ENCODE data around the gene COBLL1. TPM values are rescaled to one million over a fixed set of nuclear protein-coding genes. Genes with fewer than 3 reads are reported as not detected.

Gene COBLL1
- total RNA-seq, 1 donor from 2014 or later: 18.6 TPM

- Histone ChIP-seq H3K4me3 (ENCODE audit: insufficient read depth, low read depth, low read length) (no peak overlapping the region), H3K27me3 (ENCODE audit: insufficient read depth, low read length) (no peaks in the 10 kb centered on the region), H3K9me3 (ENCODE audit: insufficient read depth, low read depth, low read length) (no peaks in the 10 kb centered on the region), H4K20me1 (ENCODE audit: insufficient read depth, low read length) (no peaks in the 10 kb centered on the region), H3K36me3 (ENCODE audit: insufficient read depth, low read length) (no peaks in the 10 kb centered on the region), H3K79me2 (ENCODE audit: insufficient read depth, low read length) (no peaks in the 10 kb centered on the region), H3K27ac (ENCODE audit: low read depth, low read length) (no peak overlapping the region), H2AFZ (ENCODE audit: low read depth, low read length) (no peak overlapping the region), H3K4me1 (ENCODE audit: insufficient read depth, low read length) (peaks cover 3% of the 10 kb centered on the region), H3K9ac (ENCODE audit: low read length) (no peak overlapping the region), H3K4me2 (ENCODE audit: low read length) (no peak overlapping the region)
- Mint-ChIP-seq H3K36me3 (ENCODE audit: low read depth, unreplicated experiment) (no peaks in the 10 kb centered on the region), H3K27me3 (ENCODE audit: low read depth, unreplicated experiment) (no peaks in the 10 kb centered on the region), H3K4me3 (ENCODE audit: unreplicated experiment) (no peak overlapping the region), H3K9me3 (ENCODE audit: unreplicated experiment) (no peaks in the 10 kb centered on the region), H3K27ac (ENCODE audit: unreplicated experiment) (no peak overlapping the region), H3K4me1 (ENCODE audit: low read depth, unreplicated experiment) (peaks cover 15% of the 10 kb centered on the region)
- TF ChIP-seq EZH2 (IDR thresholded peaks at IDR 0.05; ENCODE audit: insufficient read depth, low read length): no peak
- no peak for TF ChIP-seq CTCF (IDR thresholded peaks at IDR 0.05; ENCODE audit: insufficient read depth, low read depth, low read length)
- DNase-seq (ENCODE audit: low read depth) (no peak), FAIRE-seq (no peak)
Measured at GRCh38 chr2:164703915-164704706, 137.5 kb downstream of the COBLL1 start.

- no peak for DNase-seq (ENCODE audit: low read depth)
- H2AFZ ChIP-seq (ENCODE audit: low read depth, low read length): no peak overlapping the region
- TF ChIP-seq CTCF (IDR thresholded peaks at IDR 0.05; ENCODE audit: insufficient read depth, low read depth, low read length) (no peak), EZH2 (IDR thresholded peaks at IDR 0.05; ENCODE audit: insufficient read depth, low read length) (no peak)
- H3K4me3 ChIP-seq (ENCODE audit: insufficient read depth, low read depth, low read length): no peak overlapping the region
- no peaks in the 10 kb centered on the region for H3K79me2 ChIP-seq (ENCODE audit: insufficient read depth, low read length)
- H3K4me1 ChIP-seq (ENCODE audit: insufficient read depth, low read length): no peaks in the 10 kb centered on the region
- Mint-ChIP-seq H3K9me3 (ENCODE audit: unreplicated experiment) (no peaks in the 10 kb centered on the region), H3K27me3 (ENCODE audit: low read depth, unreplicated experiment) (no peaks in the 10 kb centered on the region), H3K36me3 (ENCODE audit: low read depth, unreplicated experiment) (no peaks in the 10 kb centered on the region), H3K27ac (ENCODE audit: unreplicated experiment) (no peak overlapping the region), H3K4me1 (ENCODE audit: low read depth, unreplicated experiment) (peaks cover 5% of the 10 kb centered on the region), H3K4me3 (ENCODE audit: unreplicated experiment) (no peak overlapping the region)
- H3K9me3 ChIP-seq (ENCODE audit: insufficient read depth, low read depth, low read length): no peaks in the 10 kb centered on the region
- no peak overlapping the region for H3K4me2 ChIP-seq (ENCODE audit: low read length)
- no peaks in the 10 kb centered on the region for H3K36me3 ChIP-seq (ENCODE audit: insufficient read depth, low read length)
- no peak for FAIRE-seq
- H3K27ac ChIP-seq (ENCODE audit: low read depth, low read length): no peak overlapping the region
- no peaks in the 10 kb centered on the region for H3K27me3 ChIP-seq (ENCODE audit: insufficient read depth, low read length)
- no peaks in the 10 kb centered on the region for H4K20me1 ChIP-seq (ENCODE audit: insufficient read depth, low read length)
- H3K9ac ChIP-seq (ENCODE audit: low read length): no peak overlapping the region
Measured at GRCh38 chr2:164701565-164701964, 140.1 kb downstream of the COBLL1 start.

DNA sequence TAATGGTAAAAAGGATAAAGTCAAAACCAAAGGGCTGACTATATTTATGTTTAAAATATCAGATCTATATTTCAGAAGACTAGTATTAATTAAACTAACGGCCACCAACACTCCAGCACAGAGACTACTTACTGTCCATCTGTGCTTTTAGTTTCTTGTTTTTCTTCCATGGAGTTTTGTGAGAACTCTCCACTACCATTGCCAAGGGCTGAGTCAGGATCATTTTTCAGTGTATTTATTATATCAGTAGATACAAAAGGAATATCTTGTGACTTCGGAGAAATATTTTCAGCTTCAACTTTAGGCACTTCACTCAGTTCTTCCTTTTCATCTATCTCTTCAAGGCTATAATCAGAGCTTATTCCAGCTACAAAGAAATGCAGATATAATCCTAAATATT is 141.2 kb downstream of the COBLL1 start:
- Histone ChIP-seq H3K27me3 (ENCODE audit: insufficient read depth, low read length) (no peaks in the 10 kb centered on the region), H3K9ac (ENCODE audit: low read length) (no peak overlapping the region), H3K4me3 (ENCODE audit: insufficient read depth, low read depth, low read length) (no peak overlapping the region), H4K20me1 (ENCODE audit: insufficient read depth, low read length) (no peaks in the 10 kb centered on the region), H3K4me2 (ENCODE audit: low read length) (no peak overlapping the region), H3K36me3 (ENCODE audit: insufficient read depth, low read length) (no peaks in the 10 kb centered on the region), H2AFZ (ENCODE audit: low read depth, low read length) (no peak overlapping the region), H3K27ac (ENCODE audit: low read depth, low read length) (no peak overlapping the region), H3K79me2 (ENCODE audit: insufficient read depth, low read length) (no peaks in the 10 kb centered on the region), H3K4me1 (ENCODE audit: insufficient read depth, low read length) (no peaks in the 10 kb centered on the region), H3K9me3 (ENCODE audit: insufficient read depth, low read depth, low read length) (no peaks in the 10 kb centered on the region)
- H3K9me3 Mint-ChIP-seq (ENCODE audit: unreplicated experiment): no peaks in the 10 kb centered on the region
- H3K4me1 Mint-ChIP-seq (ENCODE audit: low read depth, unreplicated experiment): no peaks in the 10 kb centered on the region
- peaks cover 2% of the 10 kb centered on the region for H3K36me3 Mint-ChIP-seq (ENCODE audit: low read depth, unreplicated experiment)
- no peak overlapping the region for H3K4me3 Mint-ChIP-seq (ENCODE audit: unreplicated experiment)
- DNase-seq (ENCODE audit: low read depth): peak; percentile 18
- H3K27ac Mint-ChIP-seq (ENCODE audit: unreplicated experiment): no peak overlapping the region
- no peak for TF ChIP-seq EZH2 (IDR thresholded peaks at IDR 0.05; ENCODE audit: insufficient read depth, low read length)
- TF ChIP-seq CTCF (IDR thresholded peaks at IDR 0.05; ENCODE audit: insufficient read depth, low read depth, low read length): no peak
- no peaks in the 10 kb centered on the region for H3K27me3 Mint-ChIP-seq (ENCODE audit: low read depth, unreplicated experiment)
- FAIRE-seq: no peak
